HEK293 (cell line): ENCODE data around the gene DVL1.

Experiments
- CTCF ChIA-PET: fragments of 350-600 bp; formaldehyde crosslinking; extraction: SDS; loops from one replicate; lab custom pipeline; 2021; ENCODE audit warnings: antibody characterized with exemption; lab: Yijun Ruan, JAX
- POLR2A ChIA-PET: fragments of 300-600 bp; formaldehyde crosslinking; extraction: SDS; loops from one replicate; lab custom pipeline; 2020; ENCODE audit warnings: antibody characterized with exemption, inconsistent platforms; lab: Yijun Ruan, JAX
- H3K27ac ChIP-seq: fragments of 200-500 bp; sonication (Bioruptor generic); 2 replicates; pipeline ENCODE4 v1.5.1; 2014; ENCODE audit warnings: low read depth, low read length, control low read depth, inconsistent platforms; ENCODE audit errors: extremely low read depth
- H3K36me3 ChIP-seq, 2 experiments: fragments of 200-500 bp in 1 of 2; sonication (Bioruptor generic) in 1 of 2; 1 replicate in 1 of 2; 2 replicates in 1 of 2; pipeline ENCODE4 v1.5.1; 2014 to 2017; ENCODE audit warnings: inconsistent platforms in 2 of 2, low read length in 2 of 2; ENCODE audit not compliant: control insufficient read depth in 2 of 2, insufficient read depth in 1 of 2
- H3K4me1 ChIP-seq: fragments of 200-500 bp; sonication (Bioruptor generic); 2 replicates; pipeline ENCODE4 v1.5.1; 2014; ENCODE audit warnings: mild to moderate bottlenecking, low read length, inconsistent platforms; ENCODE audit not compliant: control insufficient read depth, insufficient read depth
- H3K4me3 ChIP-seq: 2 replicates; pipeline ENCODE4 v1.5.1; 2011; ENCODE audit warnings: low read depth, mild to moderate bottlenecking, control low read depth, low read length, moderate library complexity
- H3K9me3 ChIP-seq: fragments of 200-500 bp; sonication (Bioruptor generic); 2 replicates; pipeline ENCODE4 v1.5.1; 2014; ENCODE audit warnings: low read depth, low read length, inconsistent platforms; ENCODE audit not compliant: control insufficient read depth, insufficient read depth
- GFI1B ChIP-seq: fragments of 450-650 bp; formaldehyde crosslinking; IDR thresholded peaks from 2 replicates; pipeline ENCODE4 v1.5.1; 2016; ENCODE audit warnings: missing biosample characterization, missing genetic modification characterization
- GLI2 ChIP-seq: fragments of 450-650 bp; formaldehyde crosslinking; IDR thresholded peaks from 2 replicates; pipeline ENCODE4; 2017; ENCODE audit warnings: missing biosample characterization, missing genetic modification characterization, low read depth, borderline replicate concordance
- HOXA7 ChIP-seq: sonication (generic); formaldehyde crosslinking; IDR thresholded peaks from 2 replicates; pipeline ENCODE4 v1.8.1; 2022; ENCODE audit warnings: missing genetic modification reagents, borderline replicate concordance
- KLF10 ChIP-seq: fragments of 450-650 bp; IDR thresholded peaks from 2 replicates; pipeline ENCODE4 v1.5.1; 2018; ENCODE audit warnings: missing biosample characterization, mild to moderate bottlenecking, missing genetic modification characterization
- KLF8 ChIP-seq: fragments of 450-650 bp; formaldehyde crosslinking; IDR thresholded peaks from 2 replicates; pipeline ENCODE4 v1.5.1; 2016; ENCODE audit warnings: missing biosample characterization, missing genetic modification characterization
- MYNN ChIP-seq: fragments of 450-650 bp; formaldehyde crosslinking; IDR thresholded peaks from 2 replicates; pipeline ENCODE4 v1.5.1; 2016; ENCODE audit warnings: missing biosample characterization, missing genetic modification characterization, borderline replicate concordance
- OSR2 ChIP-seq: fragments of 450-650 bp; formaldehyde crosslinking; IDR thresholded peaks from 2 replicates; pipeline ENCODE4 v1.5.1; 2016; ENCODE audit warnings: missing biosample characterization, missing genetic modification characterization
- PBX3 ChIP-seq: sonication (generic); formaldehyde crosslinking; IDR thresholded peaks from 2 replicates; pipeline ENCODE4 v1.8.1; 2022; ENCODE audit warnings: mild to moderate bottlenecking, moderate library complexity, missing genetic modification reagents
- PRDM2 ChIP-seq: fragments of 450-650 bp; formaldehyde crosslinking; IDR thresholded peaks from 2 replicates; pipeline ENCODE4 v1.5.1; 2016; ENCODE audit warnings: missing biosample characterization, missing genetic modification characterization, borderline replicate concordance
- TSHZ1 ChIP-seq: fragments of 450-650 bp; formaldehyde crosslinking; IDR thresholded peaks from 2 replicates; pipeline ENCODE4 v1.5.1; 2016; ENCODE audit warnings: missing biosample characterization, missing genetic modification characterization, borderline replicate concordance
- ZBTB1 ChIP-seq: fragments of 450-650 bp; formaldehyde crosslinking; IDR thresholded peaks from 2 replicates; pipeline ENCODE4 v1.5.1; 2016; ENCODE audit warnings: missing biosample characterization, missing genetic modification characterization
- ZBTB20 ChIP-seq: fragments of 450-650 bp; formaldehyde crosslinking; IDR thresholded peaks from 2 replicates; pipeline ENCODE4 v1.5.1; 2016; ENCODE audit warnings: missing biosample characterization, missing genetic modification characterization
- ZBTB48 ChIP-seq: fragments of 450-650 bp; formaldehyde crosslinking; IDR thresholded peaks from 2 replicates; pipeline ENCODE4 v1.5.1; 2016; ENCODE audit warnings: missing biosample characterization, missing genetic modification characterization
- ZNF18 ChIP-seq: fragments of 450-650 bp; formaldehyde crosslinking; IDR thresholded peaks from 2 replicates; pipeline ENCODE4 v1.5.1; 2016; ENCODE audit warnings: missing biosample characterization, missing genetic modification characterization
- ZNF24 ChIP-seq: fragments of 450-650 bp; formaldehyde crosslinking; IDR thresholded peaks from 2 replicates; pipeline ENCODE4 v1.5.1; 2016; ENCODE audit warnings: missing biosample characterization, missing genetic modification characterization
- ZNF335 ChIP-seq: fragments of 450-650 bp; formaldehyde crosslinking; conservative IDR thresholded peaks from 2 replicates; pipeline ENCODE4 v1.5.1; 2016; ENCODE audit warnings: missing biosample characterization, missing genetic modification characterization
- ZNF366 ChIP-seq: fragments of 450-650 bp; formaldehyde crosslinking; conservative IDR thresholded peaks from 2 replicates; pipeline ENCODE4 v1.5.1; 2016; ENCODE audit warnings: missing biosample characterization, missing genetic modification characterization
- ZNF449 ChIP-seq: fragments of 450-650 bp; formaldehyde crosslinking; IDR thresholded peaks from 2 replicates; pipeline ENCODE4 v1.5.1; 2017; ENCODE audit warnings: missing biosample characterization, mild to moderate bottlenecking, missing genetic modification characterization, moderate library complexity
- ZNF514 ChIP-seq: fragments of 450-650 bp; formaldehyde crosslinking; IDR thresholded peaks from 2 replicates; pipeline ENCODE4 v1.5.1; 2016; ENCODE audit warnings: missing biosample characterization, missing genetic modification characterization
- ZNF580 ChIP-seq: fragments of 450-650 bp; formaldehyde crosslinking; IDR thresholded peaks from 2 replicates; pipeline ENCODE4 v1.5.1; 2016; ENCODE audit warnings: missing biosample characterization, missing genetic modification characterization
- ZNF776 ChIP-seq: fragments of 450-650 bp; formaldehyde crosslinking; IDR thresholded peaks from 2 replicates; pipeline ENCODE4 v1.5.0; 2017; ENCODE audit warnings: missing biosample characterization, missing genetic modification characterization, borderline replicate concordance
- ZNF792 ChIP-seq: fragments of 450-650 bp; formaldehyde crosslinking; IDR thresholded peaks from 2 replicates; pipeline ENCODE4 v1.5.1; 2016; ENCODE audit warnings: missing biosample characterization, missing genetic modification characterization

Gene DVL1

GRCh38 chr1:1352786-1353388, 3.7 kb upstream of the DVL1 start:
- no peak overlapping the region for H3K27ac ChIP-seq
- ChIA-PET CTCF (interaction anchor here (1.0 to 2.7 kb wide), 2 partner anchors 19 to 22 kb away, joined by 4 to 15 read pairs; partner anchors contain the start of gene AURKAIP1), POLR2A (interaction anchor here (0.9 to 1.3 kb wide), 3 partner anchors 22 to 46 kb away, joined by 3 read pairs; partner anchors contain the start of genes AURKAIP1 and CCNL2)
- H3K36me3 ChIP-seq: no peaks in the 10 kb centered on the region
- no peak overlapping the region for H3K4me3 ChIP-seq
- no peaks in the 10 kb centered on the region for H3K9me3 ChIP-seq
- peaks cover 7% of the 10 kb centered on the region; the same call in 1 of the 2 replicates for H3K4me1 ChIP-seq
- TF ChIP-seq MYNN: no peak
- no peak for TF ChIP-seq ZNF580
- TF ChIP-seq ZNF776 (tag by site-specific recombination): no peak
- TF ChIP-seq ZBTB48 (tag by site-specific recombination): peak; percentile 54; the same call in 1 of the 2 replicates
- TF ChIP-seq OSR2 (tag by site-specific recombination): no peak
- TF ChIP-seq ZNF18 (tag by site-specific recombination): no peak
- no peak for TF ChIP-seq KLF10 (tag by site-specific recombination)
- TF ChIP-seq GLI2 (tag by site-specific recombination): no peak
- TF ChIP-seq KLF8 (tag by site-specific recombination): no peak
- no peak for TF ChIP-seq GFI1B (tag by site-specific recombination)
- no peak for TF ChIP-seq TSHZ1 (tag by site-specific recombination)
- no peak for TF ChIP-seq ZNF24 (tag by site-specific recombination)
- TF ChIP-seq ZNF366: no peak
- TF ChIP-seq PRDM2 (tag by site-specific recombination): no peak
- TF ChIP-seq ZNF449 (tag by site-specific recombination): no peak
- TF ChIP-seq ZBTB20 (tag by site-specific recombination): no peak
- TF ChIP-seq ZNF792 (tag by site-specific recombination): no peak
- TF ChIP-seq ZNF514: no peak
- no peak for TF ChIP-seq PBX3
- TF ChIP-seq ZNF335 (tag by site-specific recombination): no peak
- TF ChIP-seq ZBTB1 (tag by site-specific recombination): no peak
- TF ChIP-seq HOXA7 (CRISPR knock-in tag): no peak
